Fibroblast of skin of abdomen (primary cell): Measurements from ENCODE around the gene BCKDHA.
"Not testable (repeated sequence)": the region's sequence is repeated elsewhere in the genome, so short reads cannot be mapped to it uniquely, and the experiment has no call there.

Source experiments
- DNase-seq: peaks from one replicate; pipeline ENCODE4 v3.0.0-alpha.2; 2013

BCKDHA gene

GRCh38 chr19:41407271-41407670 is 9.7 kb downstream of the BCKDHA start:
- DNase-seq, result no peak

- DNase-seq, result no peak
These were observed 10.6 kb downstream of the BCKDHA start for GRCh38 chr19:41408256-41408655.

GRCh38 chr19:41408846-41409245 is 11.2 kb downstream of the BCKDHA start:
- DNase-seq, result not testable (repeated sequence)

- no peak for DNase-seq
These were observed 11.7 kb downstream of the BCKDHA start for GRCh38 chr19:41409288-41409687.

GRCh38 chr19:41410336-41411054 is 12.9 kb downstream of the BCKDHA start:
- DNase-seq, result no peak

- no peak for DNase-seq
These were observed 13.7 kb downstream of the BCKDHA start for GRCh38 chr19:41411100-41411967.

GRCh38 chr19:41411968-41412265 is 14.3 kb downstream of the BCKDHA start:
- no peak for DNase-seq

GRCh38 chr19:41412953-41413352 is 15.3 kb downstream of the BCKDHA start:
- no peak for DNase-seq

- no peak for DNase-seq
These were observed 16.3 kb downstream of the BCKDHA start for GRCh38 chr19:41413947-41414346.

GRCh38 chr19:41414461-41414860 is 16.8 kb downstream of the BCKDHA start:
- no peak for DNase-seq

GRCh38 chr19:41415154-41415571 is 17.5 kb downstream of the BCKDHA start:
- DNase-seq, result no peak

- no peak for DNase-seq
These were observed 18.6 kb downstream of the BCKDHA start for GRCh38 chr19:41416194-41416674.

GRCh38 chr19:41420101-41420880 is 22.7 kb downstream of the BCKDHA start:
- DNase-seq, result no peak

GRCh38 chr19:41421314-41421713 is 23.7 kb downstream of the BCKDHA start:
- DNase-seq, result no peak

GRCh38 chr19:41421973-41422372 is 24.4 kb downstream of the BCKDHA start:
- DNase-seq, result no peak

- no peak for DNase-seq
These were observed 24.8 kb downstream of the BCKDHA start for GRCh38 chr19:41422456-41422855.

- DNase-seq, result no peak
These were observed 25.3 kb downstream of the BCKDHA start for GRCh38 chr19:41422955-41423354.

GRCh38 chr19:41424335-41425173 is 26.9 kb downstream of the BCKDHA start:
- no peak for DNase-seq

GRCh38 chr19:41425174-41426115 is 27.8 kb downstream of the BCKDHA start:
- DNase-seq, result no peak

GRCh38 chr19:41426116-41426841 is 28.7 kb downstream of the BCKDHA start:
- DNase-seq, result no peak
